CD14-positive monocyte (primary cell): ENCODE data around the gene PFKL. TPM values are rescaled to one million over a fixed set of nuclear protein-coding genes. Genes with fewer than 3 reads are reported as not detected.

Source experiments
- DNase-seq, 3 donors: peaks; one replicate each; pipeline ENCODE4 v3.0.0-alpha.2; 2011 to 2022
- H2AFZ ChIP-seq: 2 replicates; pipeline ENCODE4 v1.6.0; 2012; ENCODE audit warnings: mild to moderate bottlenecking, low read depth, low read length, inconsistent platforms; ENCODE audit not compliant: insufficient read depth, poor library complexity, severe bottlenecking
- H3K27ac ChIP-seq, 2 donors: 1 replicate in 1 of 2; 2 replicates in 1 of 2; pipeline ENCODE4 v1.5.1; 2012 to 2013; ENCODE audit warnings: low read length in 2 of 2, control low read depth in 1 of 2, inconsistent platforms in 1 of 2, low read depth in 1 of 2, mild to moderate bottlenecking in 1 of 2
- H3K27me3 ChIP-seq, 2 donors: one replicate each; pipeline versions ENCODE4 v1.6.0 to v1.6.1; 2011 to 2013; ENCODE audit warnings: low read length in 2 of 2; ENCODE audit not compliant: control insufficient read depth in 2 of 2, insufficient read depth in 2 of 2
- H3K36me3 ChIP-seq, 2 donors: replicated peaks in 1 of 2; 1 replicate in 1 of 2; 2 replicates in 1 of 2; pipeline versions ENCODE4 v1.5.1 to v1.6.1; 2012 to 2013; ENCODE audit warnings: low read length in 2 of 2, control low read depth in 1 of 2, inconsistent platforms in 1 of 2, mild to moderate bottlenecking in 1 of 2; ENCODE audit not compliant: insufficient read depth in 2 of 2, control insufficient read depth in 1 of 2
- H3K4me1 ChIP-seq, 2 donors: 1 replicate in 1 of 2; 2 replicates in 1 of 2; pipeline versions ENCODE4 v1.5.1 to v1.6.1; 2012 to 2013; ENCODE audit warnings: low read length in 2 of 2, control low read depth in 1 of 2, inconsistent platforms in 1 of 2, mild to moderate bottlenecking in 1 of 2, moderate library complexity in 1 of 2; ENCODE audit not compliant: insufficient read depth in 2 of 2, control insufficient read depth in 1 of 2
- H3K4me2 ChIP-seq: replicated peaks from 2 replicates; pipeline ENCODE3; 2012; ENCODE audit warnings: low read length, moderate library complexity, mild to moderate bottlenecking; ENCODE audit not compliant: poor library complexity, severe bottlenecking; ENCODE audit errors: extremely low read depth
- H3K4me3 ChIP-seq, 3 experiments: fragments of 200-600 bp in 1 of 3; sonication (generic) in 1 of 3; replicated peaks in 1 of 3; 1 replicate in 2 of 3; 2 replicates in 1 of 3; pipeline ENCODE4 v1.5.1; 2011 to 2013; ENCODE audit warnings: low read length in 3 of 3, mild to moderate bottlenecking in 3 of 3, control low read depth in 2 of 3, low read depth in 2 of 3, inconsistent platforms in 1 of 3, moderate library complexity in 1 of 3
- H3K79me2 ChIP-seq: 2 replicates; pipeline ENCODE4 v1.6.0; 2012; ENCODE audit warnings: mild to moderate bottlenecking, control low read depth, inconsistent platforms, low read length, moderate library complexity; ENCODE audit not compliant: insufficient read depth
- H3K9ac ChIP-seq: 2 replicates; pipeline ENCODE4 v1.6.0; 2017; ENCODE audit warnings: low read length, mild to moderate bottlenecking; ENCODE audit not compliant: insufficient read depth, poor library complexity, severe bottlenecking
- H3K9me3 ChIP-seq, 2 donors: replicated peaks in 1 of 2; 1 replicate in 1 of 2; 2 replicates in 1 of 2; pipeline versions ENCODE4 v1.5.1 to v1.6.1; 2012 to 2013; ENCODE audit warnings: low read length in 2 of 2, control low read depth in 1 of 2; ENCODE audit not compliant: control insufficient read depth in 1 of 2, insufficient read depth in 1 of 2
- H4K20me1 ChIP-seq: 2 replicates; pipeline ENCODE4 v1.6.0; 2012; ENCODE audit warnings: mild to moderate bottlenecking, low read length, control low read depth, moderate library complexity; ENCODE audit not compliant: insufficient read depth
- H3K27ac Mint-ChIP-seq, 7 donors: one replicate each; pipeline ENCODE4 v1.8.0; 2020; ENCODE audit warnings: mild to moderate bottlenecking in 7 of 7, mixed read lengths in 7 of 7, moderate library complexity in 6 of 7, inconsistent platforms in 2 of 7
- H3K27me3 Mint-ChIP-seq, 3 donors: one replicate each; pipeline ENCODE4 v1.8.0; 2021 to 2022; ENCODE audit warnings: low read depth in 3 of 3, mild to moderate bottlenecking in 3 of 3, mixed read lengths in 3 of 3, moderate library complexity in 3 of 3, inconsistent platforms in 1 of 3
- H3K36me3 Mint-ChIP-seq, 2 donors: one replicate each; pipeline ENCODE4 v1.8.0; 2020; ENCODE audit warnings: mixed read lengths in 2 of 2, inconsistent platforms in 1 of 2, mild to moderate bottlenecking in 1 of 2
- H3K4me1 Mint-ChIP-seq: one replicate; pipeline ENCODE4 v1.8.0; 2020; ENCODE audit warnings: mild to moderate bottlenecking, mixed read lengths
- H3K4me3 Mint-ChIP-seq, 2 donors: one replicate each; pipeline ENCODE4 v1.8.0; 2020; ENCODE audit warnings: mild to moderate bottlenecking in 2 of 2, mixed read lengths in 2 of 2, moderate library complexity in 1 of 2
- H3K9me3 Mint-ChIP-seq, 7 donors: one replicate each; pipeline ENCODE4 v1.8.0; 2020 to 2022; ENCODE audit warnings: mixed read lengths in 7 of 7, mild to moderate bottlenecking in 6 of 7, moderate library complexity in 6 of 7, inconsistent platforms in 2 of 7
- CTCF ChIP-seq: fragments of 200-600 bp; IDR thresholded peaks from one replicate; pipeline ENCODE4 v1.8.0; 2022; ENCODE audit warnings: antibody characterized with exemption, mild to moderate bottlenecking
- WGBS: methylation state at CpG from one replicate; pipeline ENCODE4 v1.1.5; 2013; ENCODE audit warnings: missing lambda C conversion rate; ENCODE audit not compliant: insufficient coverage; 5-methylcytosine and 5-hydroxymethylcytosine counted together
- intact Hi-C, 2 donors: fragments of 100-400 bp; cut with micrococcal nuclease; formaldehyde crosslinking; loops; one replicate each; pipeline versions ENCODE4 v1.15.0 to v1.15.1; 2023
- polyA plus RNA-seq, 3 donors: library from polyadenylated mRNA; depleted of rRNA in 1 of 3; unstranded in 2 of 3; stranded (reverse) in 1 of 3; fragments of 300-500 nt in 2 of 3; fragments of >200 nt in 1 of 3; fragmentation: Illumina TruSeq in 2 of 3; gene quantifications; 1 replicate in 2 of 3; 2 replicates in 1 of 3; pipeline ENCODE4 v1.2.3, GENCODE V29; 2012 to 2021

The PFKL gene
- polyA plus RNA-seq, 3 donors = 105 to 133 (median 113) TPM

DNA sequence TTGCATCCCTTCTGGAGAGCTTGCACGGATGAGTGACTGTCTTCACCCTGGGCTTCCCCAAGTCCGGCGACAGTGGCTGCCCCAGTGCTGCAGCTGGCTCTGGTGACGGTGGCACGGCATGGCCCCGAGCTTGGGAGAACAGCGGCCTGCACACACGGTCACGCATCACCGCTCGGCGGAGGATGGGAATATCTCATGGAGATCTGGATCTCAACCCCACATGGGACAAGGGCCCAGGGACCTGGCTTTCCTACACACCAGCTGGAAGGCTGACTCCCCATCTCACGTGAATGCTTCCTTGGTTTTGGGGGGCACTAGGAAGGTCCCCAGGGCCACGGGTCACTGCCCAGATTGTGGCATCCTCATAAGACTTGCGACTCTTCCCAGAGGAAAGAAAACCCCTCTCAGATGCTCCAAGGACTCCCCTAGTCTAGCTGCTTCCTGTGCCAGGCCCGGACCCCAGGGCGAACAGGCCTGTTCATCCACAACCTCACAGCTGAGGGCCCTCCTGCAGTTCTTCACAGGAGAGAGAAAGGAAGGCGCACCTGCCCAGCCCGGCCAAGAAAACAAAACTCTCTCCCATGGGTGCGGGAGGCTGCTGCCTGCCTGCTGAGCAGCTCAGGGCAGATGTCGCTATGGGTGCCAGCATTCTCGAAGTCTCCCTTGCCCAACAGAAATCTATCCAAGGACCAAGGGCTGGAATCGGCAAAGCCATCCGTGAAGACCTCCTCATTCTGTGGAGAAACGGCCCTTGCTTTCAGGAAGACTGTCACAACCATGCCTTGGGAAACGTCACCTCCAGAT lies 29.4 kb downstream of the PFKL start:
- 90% methylated on average over 22 of the region's 26 CpGs for WGBS
- H3K4me3 ChIP-seq = no peak overlapping the region
- Mint-ChIP-seq H3K36me3 (peaks cover 16 to 37% of the 10 kb centered on the region in 2 donors), H3K27ac (peak overlapping the region in 2 of 7 donors; percentile 32 to 50), H3K4me3 (no peak overlapping the region), H3K4me1 (no peaks in the 10 kb centered on the region), H3K27me3 (no peaks in the 10 kb centered on the region), H3K9me3 (no peaks in the 10 kb centered on the region)
- no peak overlapping the region for H2AFZ ChIP-seq
- H3K4me1 ChIP-seq = no peaks in the 10 kb centered on the region
- TF ChIP-seq CTCF = no peak
- no peak overlapping the region for H3K4me2 ChIP-seq
- no peaks in the 10 kb centered on the region for H3K9me3 ChIP-seq
- no peak for DNase-seq
- peaks cover 13% of the 10 kb centered on the region for H4K20me1 ChIP-seq
- H3K79me2 ChIP-seq = no peaks in the 10 kb centered on the region
- no peak overlapping the region for H3K27ac ChIP-seq
- H3K9ac ChIP-seq = no peak overlapping the region
- intact Hi-C loops = no loop called here
- H3K36me3 ChIP-seq = peaks cover 29 to 37% of the 10 kb centered on the region in 2 donors
- no peaks in the 10 kb centered on the region for H3K27me3 ChIP-seq

GRCh38 chr21:44329971-44330681 lies 30.3 kb downstream of the PFKL start:
- Mint-ChIP-seq H3K4me1 (no peaks in the 10 kb centered on the region), H3K27ac (no peak overlapping the region), H3K4me3 (no peak overlapping the region), H3K36me3 (peaks cover 13 to 28% of the 10 kb centered on the region in 2 donors), H3K27me3 (no peaks in the 10 kb centered on the region), H3K9me3 (no peaks in the 10 kb centered on the region)
- no peak overlapping the region for H3K27ac ChIP-seq
- no peak for TF ChIP-seq CTCF
- H3K36me3 ChIP-seq = peaks cover 22 to 29% of the 10 kb centered on the region in 2 donors
- 93% methylated on average over 40 of the region's 44 CpGs for WGBS
- H3K79me2 ChIP-seq = no peaks in the 10 kb centered on the region
- no peaks in the 10 kb centered on the region for H3K9me3 ChIP-seq
- H3K4me2 ChIP-seq = no peak overlapping the region
- H2AFZ ChIP-seq = no peak overlapping the region
- DNase-seq = no peak
- H3K4me3 ChIP-seq = no peak overlapping the region
- no peak overlapping the region for H3K9ac ChIP-seq
- peaks cover 13% of the 10 kb centered on the region for H4K20me1 ChIP-seq
- intact Hi-C loops = loop anchor here in 1 of 2 donors (10.0 kb wide), 2 partner anchors 55 to 545 kb away; partner anchors contain the start of gene RRP1
- H3K27me3 ChIP-seq = no peaks in the 10 kb centered on the region
- H3K4me1 ChIP-seq = no peaks in the 10 kb centered on the region
